ENCODE measurements around the gene SPRR1B. TPM values are rescaled to one million over a fixed set of nuclear protein-coding genes. Genes with fewer than 3 reads are reported as not detected.

Gene SPRR1B
- total and polyA plus RNA-seq, 2 donors from 2014 or later = not detected

- Histone ChIP-seq H3K36me3 (ENCODE audit: control insufficient read depth in 2 of 3, insufficient read depth in 3 of 3, low read length in 3 of 3) (no peaks in the 10 kb centered on the region), H3K4me3 (ENCODE audit: low read length in 3 of 3) (no peak overlapping the region), H3K27ac (ENCODE audit: low read depth in 2 of 2, low read length in 2 of 2) (no peak overlapping the region), H3K27me3 (ENCODE audit: control insufficient read depth, insufficient read depth, low read length) (no peaks in the 10 kb centered on the region), H3K9me3 (ENCODE audit: control insufficient read depth in 2 of 3, insufficient read depth in 1 of 3, low read length in 3 of 3) (no peaks in the 10 kb centered on the region), H3K4me1 (ENCODE audit: control insufficient read depth in 2 of 3, insufficient read depth in 2 of 3, low read depth in 1 of 3, low read length in 3 of 3) (no peaks in the 10 kb centered on the region), H3K9ac (ENCODE audit: low read length in 3 of 3) (no peak overlapping the region)
- TF ChIP-seq, protein P1, sequence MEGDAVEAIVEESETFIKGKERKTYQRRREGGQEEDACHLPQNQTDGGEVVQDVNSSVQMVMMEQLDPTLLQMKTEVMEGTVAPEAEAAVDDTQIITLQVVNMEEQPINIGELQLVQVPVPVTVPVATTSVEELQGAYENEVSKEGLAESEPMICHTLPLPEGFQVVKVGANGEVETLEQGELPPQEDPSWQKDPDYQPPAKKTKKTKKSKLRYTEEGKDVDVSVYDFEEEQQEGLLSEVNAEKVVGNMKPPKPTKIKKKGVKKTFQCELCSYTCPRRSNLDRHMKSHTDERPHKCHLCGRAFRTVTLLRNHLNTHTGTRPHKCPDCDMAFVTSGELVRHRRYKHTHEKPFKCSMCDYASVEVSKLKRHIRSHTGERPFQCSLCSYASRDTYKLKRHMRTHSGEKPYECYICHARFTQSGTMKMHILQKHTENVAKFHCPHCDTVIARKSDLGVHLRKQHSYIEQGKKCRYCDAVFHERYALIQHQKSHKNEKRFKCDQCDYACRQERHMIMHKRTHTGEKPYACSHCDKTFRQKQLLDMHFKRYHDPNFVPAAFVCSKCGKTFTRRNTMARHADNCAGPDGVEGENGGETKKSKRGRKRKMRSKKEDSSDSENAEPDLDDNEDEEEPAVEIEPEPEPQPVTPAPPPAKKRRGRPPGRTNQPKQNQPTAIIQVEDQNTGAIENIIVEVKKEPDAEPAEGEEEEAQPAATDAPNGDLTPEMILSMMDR (IDR thresholded peaks at IDR 0.05; ENCODE audit: borderline replicate concordance, extremely low read depth, insufficient read depth) = no peak
- DNase-seq (no peak), FAIRE-seq (no peak)
- intact Hi-C loops (cut with DNase I) = no loop called here
Measured at GRCh38 chr1:153058154-153058553, 27.2 kb downstream of the SPRR1B start.

- TF ChIP-seq, protein P1 (IDR thresholded peaks at IDR 0.05; ENCODE audit: borderline replicate concordance, extremely low read depth, insufficient read depth) = no peak
- no peak overlapping the region for H3K4me3 ChIP-seq (ENCODE audit: low read length in 3 of 3)
- H3K4me1 ChIP-seq (ENCODE audit: control insufficient read depth in 2 of 3, insufficient read depth in 2 of 3, low read depth in 1 of 3, low read length in 3 of 3) = no peaks in the 10 kb centered on the region
- FAIRE-seq (no peak), DNase-seq (no peak)
- no peaks in the 10 kb centered on the region for H3K9me3 ChIP-seq (ENCODE audit: control insufficient read depth in 2 of 3, insufficient read depth in 1 of 3, low read length in 3 of 3)
- intact Hi-C loops (cut with DNase I) = no loop called here
- H3K9ac ChIP-seq (ENCODE audit: low read length in 3 of 3) = no peak overlapping the region
- no peaks in the 10 kb centered on the region for H3K36me3 ChIP-seq (ENCODE audit: control insufficient read depth in 2 of 3, insufficient read depth in 3 of 3, low read length in 3 of 3)
- H3K27me3 ChIP-seq (ENCODE audit: control insufficient read depth, insufficient read depth, low read length) = no peaks in the 10 kb centered on the region
- H3K27ac ChIP-seq (ENCODE audit: low read depth in 2 of 2, low read length in 2 of 2) = no peak overlapping the region
Measured at GRCh38 chr1:153058826-153059784, 28.1 kb downstream of the SPRR1B start.

- Histone ChIP-seq H3K27ac (ENCODE audit: low read depth in 2 of 2, low read length in 2 of 2) (no peak overlapping the region), H3K9ac (ENCODE audit: low read length in 3 of 3) (no peak overlapping the region), H3K4me3 (ENCODE audit: low read length in 3 of 3) (no peak overlapping the region), H3K36me3 (ENCODE audit: control insufficient read depth in 2 of 3, insufficient read depth in 3 of 3, low read length in 3 of 3) (no peaks in the 10 kb centered on the region), H3K9me3 (ENCODE audit: control insufficient read depth in 2 of 3, insufficient read depth in 1 of 3, low read length in 3 of 3) (no peaks in the 10 kb centered on the region), H3K27me3 (ENCODE audit: control insufficient read depth, insufficient read depth, low read length) (no peaks in the 10 kb centered on the region), H3K4me1 (ENCODE audit: control insufficient read depth in 2 of 3, insufficient read depth in 2 of 3, low read depth in 1 of 3, low read length in 3 of 3) (no peaks in the 10 kb centered on the region)
- FAIRE-seq (no peak), DNase-seq (no peak)
- intact Hi-C loops (cut with DNase I) = no loop called here
- TF ChIP-seq, protein P1 (IDR thresholded peaks at IDR 0.05; ENCODE audit: borderline replicate concordance, extremely low read depth, insufficient read depth) = no peak
Measured at GRCh38 chr1:153070243-153070642, 39.2 kb downstream of the SPRR1B start.

Data from kidney (tissue), 14 donors.